ENCODE data around the gene GPANK1.

DNA sequence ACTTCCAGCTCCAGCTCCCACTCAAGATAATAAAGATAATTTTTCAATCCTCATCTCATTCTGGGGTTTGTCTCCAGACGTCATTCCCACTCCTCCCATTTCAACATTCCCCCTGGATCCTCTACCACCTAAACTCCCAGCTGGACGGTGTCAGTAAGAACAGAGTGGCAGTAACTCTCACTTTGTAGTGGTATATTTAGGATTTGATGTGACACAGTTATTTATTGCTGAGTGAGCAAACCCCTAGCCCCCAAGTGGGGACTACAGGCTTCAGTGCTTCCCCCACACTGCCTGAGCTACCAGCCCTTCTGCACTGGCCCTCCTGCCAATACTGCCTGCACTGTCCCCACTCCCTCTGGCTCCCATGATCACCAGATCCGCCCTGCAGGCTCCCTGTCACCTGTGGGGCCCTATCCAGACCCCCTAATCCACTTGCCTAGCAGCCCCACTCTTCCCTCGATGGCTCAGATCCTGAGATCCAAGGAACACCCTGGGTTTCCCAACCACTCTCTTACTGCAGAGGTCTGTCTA is 6.6 kb downstream of the GPANK1 start:
- TF ChIP-seq, protein P1, sequence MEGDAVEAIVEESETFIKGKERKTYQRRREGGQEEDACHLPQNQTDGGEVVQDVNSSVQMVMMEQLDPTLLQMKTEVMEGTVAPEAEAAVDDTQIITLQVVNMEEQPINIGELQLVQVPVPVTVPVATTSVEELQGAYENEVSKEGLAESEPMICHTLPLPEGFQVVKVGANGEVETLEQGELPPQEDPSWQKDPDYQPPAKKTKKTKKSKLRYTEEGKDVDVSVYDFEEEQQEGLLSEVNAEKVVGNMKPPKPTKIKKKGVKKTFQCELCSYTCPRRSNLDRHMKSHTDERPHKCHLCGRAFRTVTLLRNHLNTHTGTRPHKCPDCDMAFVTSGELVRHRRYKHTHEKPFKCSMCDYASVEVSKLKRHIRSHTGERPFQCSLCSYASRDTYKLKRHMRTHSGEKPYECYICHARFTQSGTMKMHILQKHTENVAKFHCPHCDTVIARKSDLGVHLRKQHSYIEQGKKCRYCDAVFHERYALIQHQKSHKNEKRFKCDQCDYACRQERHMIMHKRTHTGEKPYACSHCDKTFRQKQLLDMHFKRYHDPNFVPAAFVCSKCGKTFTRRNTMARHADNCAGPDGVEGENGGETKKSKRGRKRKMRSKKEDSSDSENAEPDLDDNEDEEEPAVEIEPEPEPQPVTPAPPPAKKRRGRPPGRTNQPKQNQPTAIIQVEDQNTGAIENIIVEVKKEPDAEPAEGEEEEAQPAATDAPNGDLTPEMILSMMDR (IDR thresholded peaks at IDR 0.05), result no peak
- TF ChIP-seq POLR2A (IDR thresholded peaks at IDR 0.05), result no peak
